C4-2B (cell line): Measurements from ENCODE around the gene MYH15.

ENCODE experiments used
- ZFX ChIP-seq: fragments of 450-650 bp; IDR thresholded peaks from 2 replicates; pipeline ENCODE4 v1.6.1; 2017
- TF ChIP-seq, protein P1 (sequence below): fragments of 450-650 bp; conservative IDR thresholded peaks from 2 replicates; pipeline ENCODE4 v1.5.1; 2017; ENCODE audit warnings: mild to moderate bottlenecking

DNA sequence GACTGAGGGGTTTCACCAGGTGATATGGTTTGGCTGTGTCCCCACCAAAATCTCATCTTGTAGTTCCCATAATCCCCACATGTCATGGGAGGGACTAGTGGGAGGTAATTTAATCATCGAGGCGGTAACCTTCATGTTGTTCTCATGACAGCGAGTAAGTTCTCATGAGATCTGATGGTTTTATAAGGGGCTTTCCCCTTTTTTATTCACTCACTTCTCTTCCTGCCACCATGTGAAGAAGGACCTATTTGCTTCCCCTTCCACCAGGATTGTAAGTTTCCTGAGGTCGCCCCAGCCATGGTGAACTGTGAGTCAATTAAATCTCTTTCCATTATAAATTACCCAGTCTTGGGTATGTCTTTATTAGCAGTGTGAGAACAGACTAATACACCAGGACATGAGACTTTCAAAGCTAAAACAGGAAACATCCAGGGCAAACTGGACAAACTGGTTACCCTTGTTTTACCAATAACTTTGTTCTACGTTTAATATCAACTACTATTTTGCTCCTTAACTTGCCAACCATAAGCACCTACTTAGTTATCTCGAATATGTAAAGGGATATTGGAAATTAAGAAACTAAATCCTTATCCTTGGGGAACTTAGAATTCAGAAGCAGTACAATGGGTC, 98.2 kb downstream of the MYH15 start:
- TF ChIP-seq ZFX = no peak
- TF ChIP-seq, protein P1, sequence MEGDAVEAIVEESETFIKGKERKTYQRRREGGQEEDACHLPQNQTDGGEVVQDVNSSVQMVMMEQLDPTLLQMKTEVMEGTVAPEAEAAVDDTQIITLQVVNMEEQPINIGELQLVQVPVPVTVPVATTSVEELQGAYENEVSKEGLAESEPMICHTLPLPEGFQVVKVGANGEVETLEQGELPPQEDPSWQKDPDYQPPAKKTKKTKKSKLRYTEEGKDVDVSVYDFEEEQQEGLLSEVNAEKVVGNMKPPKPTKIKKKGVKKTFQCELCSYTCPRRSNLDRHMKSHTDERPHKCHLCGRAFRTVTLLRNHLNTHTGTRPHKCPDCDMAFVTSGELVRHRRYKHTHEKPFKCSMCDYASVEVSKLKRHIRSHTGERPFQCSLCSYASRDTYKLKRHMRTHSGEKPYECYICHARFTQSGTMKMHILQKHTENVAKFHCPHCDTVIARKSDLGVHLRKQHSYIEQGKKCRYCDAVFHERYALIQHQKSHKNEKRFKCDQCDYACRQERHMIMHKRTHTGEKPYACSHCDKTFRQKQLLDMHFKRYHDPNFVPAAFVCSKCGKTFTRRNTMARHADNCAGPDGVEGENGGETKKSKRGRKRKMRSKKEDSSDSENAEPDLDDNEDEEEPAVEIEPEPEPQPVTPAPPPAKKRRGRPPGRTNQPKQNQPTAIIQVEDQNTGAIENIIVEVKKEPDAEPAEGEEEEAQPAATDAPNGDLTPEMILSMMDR = no peak
